22Rv1 (cell line): ENCODE results near the gene VPS11.

ENCODE experiments used
- ZFX ChIP-seq: fragments of 450-650 bp; IDR thresholded peaks from 2 replicates; pipeline ENCODE4 v1.6.1; 2017; ENCODE audit warnings: antibody characterized with exemption, borderline replicate concordance
- TF ChIP-seq, protein P1 (sequence below): fragments of 450-650 bp; IDR thresholded peaks from 2 replicates; pipeline ENCODE4 v1.5.1; 2017; ENCODE audit warnings: mild to moderate bottlenecking

DNA sequence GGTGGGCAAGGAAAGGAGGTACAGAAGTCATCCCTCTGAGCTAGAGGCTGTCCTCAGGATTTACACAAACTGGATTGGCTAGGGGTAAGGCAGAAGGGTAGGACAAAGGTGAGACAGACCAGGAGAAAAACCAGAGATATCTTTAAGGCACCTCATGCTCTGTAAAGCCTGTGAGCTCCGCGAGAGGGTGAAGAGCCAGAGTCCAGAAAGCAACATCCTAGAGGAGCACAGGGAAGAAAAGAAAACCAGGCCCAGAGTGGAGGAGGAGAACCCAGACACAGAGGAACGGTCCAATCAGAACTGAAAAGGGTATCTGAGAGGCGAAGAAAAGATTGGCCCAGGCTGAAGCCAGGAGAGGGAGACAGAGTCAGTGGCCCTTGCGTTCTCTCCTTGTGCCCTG, 42.1 kb upstream of the VPS11 start:
- TF ChIP-seq, protein P1, sequence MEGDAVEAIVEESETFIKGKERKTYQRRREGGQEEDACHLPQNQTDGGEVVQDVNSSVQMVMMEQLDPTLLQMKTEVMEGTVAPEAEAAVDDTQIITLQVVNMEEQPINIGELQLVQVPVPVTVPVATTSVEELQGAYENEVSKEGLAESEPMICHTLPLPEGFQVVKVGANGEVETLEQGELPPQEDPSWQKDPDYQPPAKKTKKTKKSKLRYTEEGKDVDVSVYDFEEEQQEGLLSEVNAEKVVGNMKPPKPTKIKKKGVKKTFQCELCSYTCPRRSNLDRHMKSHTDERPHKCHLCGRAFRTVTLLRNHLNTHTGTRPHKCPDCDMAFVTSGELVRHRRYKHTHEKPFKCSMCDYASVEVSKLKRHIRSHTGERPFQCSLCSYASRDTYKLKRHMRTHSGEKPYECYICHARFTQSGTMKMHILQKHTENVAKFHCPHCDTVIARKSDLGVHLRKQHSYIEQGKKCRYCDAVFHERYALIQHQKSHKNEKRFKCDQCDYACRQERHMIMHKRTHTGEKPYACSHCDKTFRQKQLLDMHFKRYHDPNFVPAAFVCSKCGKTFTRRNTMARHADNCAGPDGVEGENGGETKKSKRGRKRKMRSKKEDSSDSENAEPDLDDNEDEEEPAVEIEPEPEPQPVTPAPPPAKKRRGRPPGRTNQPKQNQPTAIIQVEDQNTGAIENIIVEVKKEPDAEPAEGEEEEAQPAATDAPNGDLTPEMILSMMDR = no peak
- TF ChIP-seq ZFX = no peak
